ENCODE data around the gene PMP22.

DNA sequence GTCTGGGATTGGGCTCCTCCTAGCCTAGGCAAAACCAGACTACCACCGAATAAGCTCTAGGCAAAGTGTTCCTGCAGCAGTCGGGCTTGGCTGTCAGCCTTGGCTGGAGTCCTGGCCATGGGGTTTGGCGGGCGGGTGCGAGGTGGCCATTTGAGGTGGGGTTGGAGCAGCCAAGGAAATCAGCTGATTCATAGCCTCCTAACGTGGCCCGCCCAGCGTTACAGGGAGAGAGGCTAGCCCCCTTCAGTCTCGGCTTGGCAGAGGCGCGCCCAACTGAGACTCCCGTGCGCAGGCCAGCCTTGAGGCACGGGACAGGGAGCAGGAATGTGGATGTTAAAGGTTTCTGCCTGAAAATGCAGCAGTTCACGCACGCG is 1.9 kb downstream of the PMP22 start:
- TF ChIP-seq CTCF (IDR thresholded peaks at IDR 0.05) (no peak), POLR2A (IDR thresholded peaks at IDR 0.05) (peak in 1 of 2 donors; percentile 45), POLR2AphosphoS5 (IDR thresholded peaks at IDR 0.05; ENCODE audit: insufficient read depth in 1 of 2, low read depth in 1 of 2) (peak; percentile 27 to 71)

Measured in vagina (tissue), 2 donors.